Uterus (tissue), 4 donors: ENCODE data around the gene RALGPS1. TPM values are rescaled to one million over a fixed set of nuclear protein-coding genes. Genes with fewer than 3 reads are reported as not detected.
A peak's percentile ranks its signal among the peaks of the same experiment; 100 is the strongest.

Experiments
- DNase-seq, 2 donors: peaks; one replicate each; pipeline ENCODE4 v3.0.0-alpha.2; 2019 to 2020
- H3K27ac ChIP-seq, 2 donors: fragments of 200-600 bp; sonication (generic); 1 replicate in 1 of 2; 2 replicates in 1 of 2; pipeline ENCODE4 v1.5.1; 2016 to 2018
- H3K27me3 ChIP-seq, 2 donors: fragments of 200-600 bp; sonication (generic); one replicate each; pipeline ENCODE4 v1.5.1; 2018 to 2019; ENCODE audit warnings: control low read depth in 1 of 2
- H3K36me3 ChIP-seq, 2 donors: fragments of 200-600 bp; sonication (generic); one replicate each; pipeline ENCODE4 v1.5.1; 2019; ENCODE audit warnings: control low read depth in 1 of 2
- H3K4me1 ChIP-seq, 2 donors: fragments of 200-600 bp; sonication (generic); one replicate each; pipeline ENCODE4 v1.5.1; 2018 to 2019; ENCODE audit warnings: control low read depth in 1 of 2
- H3K4me3 ChIP-seq, 2 donors: fragments of 200-600 bp; sonication (generic); 1 replicate in 1 of 2; 2 replicates in 1 of 2; pipeline ENCODE4 v1.5.1; 2018 to 2019; ENCODE audit warnings: mild to moderate bottlenecking in 1 of 2
- H3K9me3 ChIP-seq, 2 donors: fragments of 200-600 bp; sonication (generic); one replicate each; pipeline ENCODE4 v1.5.1; 2019; ENCODE audit warnings: control low read depth in 1 of 2
- CTCF ChIP-seq, 4 experiments: fragments of 200-600 bp in 2 of 4; fragments of 450-650 bp in 2 of 4; sonication (generic) in 2 of 4; IDR thresholded peaks; one replicate each; pipeline ENCODE4 v1.5.1; 2016 to 2019; ENCODE audit warnings: antibody characterized with exemption in 4 of 4, mild to moderate bottlenecking in 2 of 4, moderate library complexity in 1 of 4
- POLR2A ChIP-seq, 2 donors: fragments of 450-650 bp; IDR thresholded peaks; one replicate each; pipeline ENCODE4 v1.6.1; 2016; ENCODE audit warnings: antibody characterized with exemption in 2 of 2, mild to moderate bottlenecking in 1 of 2, moderate library complexity in 1 of 2
- intact Hi-C: fragments of 100-400 bp; cut with DNase I; formaldehyde crosslinking; loops from one replicate; pipeline ENCODE4 v1.15.1; 2023; ENCODE audit warnings: low total_unique reads
- total RNA-seq, 4 donors: library from RNA; depleted of rRNA in 3 of 4; stranded (reverse); fragments of >200 nt in 3 of 4; gene quantifications; one replicate each; pipeline versions ENCODE4 v1.1.0 to v1.2.4, GENCODE V29; 2014 to 2023
- donor health status: DM: yes; HTN: yes; CAD: no.

Gene RALGPS1
- total RNA-seq, 4 donors from 2014 or later: 8.5 to 16.7 (median 14.5) TPM

- Histone ChIP-seq H3K27ac (peak overlapping the region; percentile 77 to 84), H3K4me1 (no peaks in the 10 kb centered on the region), H3K4me3 (peak overlapping the region; percentile 51 to 64), H3K36me3 (no peaks in the 10 kb centered on the region), H3K9me3 (no peaks in the 10 kb centered on the region), H3K27me3 (no peaks in the 10 kb centered on the region)
- intact Hi-C loops: no loop called here
- TF ChIP-seq POLR2A (IDR thresholded peaks at IDR 0.05) (peak; percentile 60 to 79), CTCF (IDR thresholded peaks at IDR 0.05) (no peak)
- DNase-seq: peak; percentile 96 to 97
Observed at GRCh38 chr9:127244609-127245601, 330.3 kb downstream of the RALGPS1 start.

DNA sequence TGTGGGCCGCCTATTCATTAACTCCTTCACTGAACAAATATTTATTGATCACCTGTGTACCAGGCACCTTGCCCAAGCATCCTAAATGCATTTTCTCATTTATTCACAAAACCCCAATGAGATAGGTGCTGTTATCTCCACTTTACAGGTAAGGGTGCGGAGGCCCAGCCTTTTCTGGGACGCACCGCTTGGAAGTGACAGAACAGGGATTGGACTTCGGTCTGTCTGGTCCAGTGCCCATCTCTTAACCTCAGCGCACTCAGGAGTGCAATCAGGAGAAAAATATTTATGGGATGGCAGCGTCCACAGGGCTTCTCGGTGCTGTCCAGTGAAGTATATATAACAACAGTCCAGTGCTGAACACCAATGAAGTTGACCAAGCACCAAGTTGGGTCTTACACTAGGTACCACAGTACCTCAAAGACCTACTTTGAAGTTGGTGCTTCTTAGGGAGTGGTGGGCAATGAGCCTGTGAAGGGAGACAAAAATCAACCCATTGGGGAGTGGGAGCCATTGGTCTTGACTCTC lies 331.1 kb downstream of the RALGPS1 start:
- Histone ChIP-seq H3K36me3 (no peaks in the 10 kb centered on the region), H3K27me3 (no peaks in the 10 kb centered on the region), H3K9me3 (no peaks in the 10 kb centered on the region), H3K4me1 (no peaks in the 10 kb centered on the region), H3K27ac (peak overlapping the region in 1 of 2 donors; percentile 40), H3K4me3 (peak overlapping the region; percentile 51 to 64)
- intact Hi-C loops: no loop called here
- no peak for TF ChIP-seq CTCF (IDR thresholded peaks at IDR 0.05)
- TF ChIP-seq POLR2A (IDR thresholded peaks at IDR 0.05): no peak
- DNase-seq: no peak

- no peak for TF ChIP-seq CTCF (IDR thresholded peaks at IDR 0.05)
- TF ChIP-seq POLR2A (IDR thresholded peaks at IDR 0.05): no peak
- no peaks in the 10 kb centered on the region for H3K4me1 ChIP-seq
- no peaks in the 10 kb centered on the region for H3K36me3 ChIP-seq
- DNase-seq: no peak
- intact Hi-C loops: no loop called here
- H3K4me3 ChIP-seq: no peak overlapping the region
- no peaks in the 10 kb centered on the region for H3K9me3 ChIP-seq
- no peaks in the 10 kb centered on the region for H3K27me3 ChIP-seq
- H3K27ac ChIP-seq: no peak overlapping the region
Observed at GRCh38 chr9:127248241-127248640, 333.7 kb downstream of the RALGPS1 start.

GRCh38 chr9:127249877-127250276 lies 335.3 kb downstream of the RALGPS1 start:
- Histone ChIP-seq H3K4me3 (no peak overlapping the region), H3K27me3 (no peaks in the 10 kb centered on the region), H3K36me3 (no peaks in the 10 kb centered on the region), H3K27ac (no peak overlapping the region), H3K9me3 (no peaks in the 10 kb centered on the region), H3K4me1 (no peaks in the 10 kb centered on the region)
- DNase-seq: no peak
- TF ChIP-seq POLR2A (IDR thresholded peaks at IDR 0.05): no peak
- intact Hi-C loops: no loop called here

- H3K4me1 ChIP-seq: no peaks in the 10 kb centered on the region
Observed at GRCh38 chr9:127250896-127251391, 336.4 kb downstream of the RALGPS1 start.

More at GRCh38 chr9:127250896-127251391, 336.4 kb downstream of the RALGPS1 start:
- intact Hi-C loops: no loop called here
- Histone ChIP-seq H3K36me3 (no peaks in the 10 kb centered on the region), H3K27me3 (no peaks in the 10 kb centered on the region), H3K27ac (no peak overlapping the region), H3K4me3 (no peak overlapping the region), H3K9me3 (no peaks in the 10 kb centered on the region)
- DNase-seq: no peak
- TF ChIP-seq POLR2A (IDR thresholded peaks at IDR 0.05): no peak
- no peak for TF ChIP-seq CTCF (IDR thresholded peaks at IDR 0.05)
